HG03135 (cell line): ENCODE data around the gene IL6ST.
"Not testable (repeated sequence)": the region's sequence is repeated elsewhere in the genome, so short reads cannot be mapped to it uniquely, and the experiment has no call there.

ENCODE experiments used
- ATAC-seq: cut with Tn5 transposase; IDR thresholded peaks from one replicate; pipeline ENCODE4 v1.9.1; 2021; ENCODE audit warnings: mild to moderate bottlenecking, moderate library complexity; ENCODE audit not compliant: unreplicated experiment

IL6ST gene

DNA sequence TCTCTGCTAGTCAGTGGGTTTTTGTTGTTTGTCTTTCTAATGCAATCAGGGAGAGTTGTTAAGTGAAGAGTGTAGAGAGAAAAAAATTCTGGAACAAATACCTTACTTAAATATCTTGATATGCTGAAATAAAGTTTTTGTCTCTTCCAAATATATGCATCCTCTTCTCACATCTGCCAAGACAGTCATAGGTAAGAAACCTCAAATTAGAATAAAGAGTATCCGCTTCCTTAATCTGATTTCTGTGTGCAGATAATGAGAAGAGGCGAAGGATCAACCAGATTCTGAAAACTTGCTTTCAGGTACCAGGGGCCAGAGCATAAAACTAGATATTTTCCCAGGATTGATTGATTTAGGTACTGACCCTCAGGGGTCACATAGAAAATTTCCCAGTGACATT lies 11.3 kb upstream of the IL6ST start:
- ATAC-seq: no peak

DNA sequence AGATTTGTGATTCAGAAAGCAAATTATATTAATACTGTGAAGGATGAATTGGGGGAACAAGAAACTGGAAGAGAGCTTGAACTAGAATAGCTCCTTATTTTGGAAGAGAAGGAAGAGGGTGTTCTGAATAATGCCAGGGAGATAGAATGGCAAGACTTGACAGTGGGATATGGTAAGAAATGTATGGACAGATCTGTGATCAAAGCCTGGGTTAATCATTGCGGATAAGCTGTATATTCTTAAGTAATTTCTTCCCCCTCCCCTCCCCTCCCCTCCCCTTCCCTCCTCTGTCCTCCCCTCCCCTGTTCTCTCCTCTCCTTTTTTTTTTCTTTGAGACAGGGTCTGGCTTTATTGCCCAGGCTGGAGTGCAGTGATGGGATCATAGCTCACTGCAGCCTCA lies 10.1 kb upstream of the IL6ST start:
- no peak for ATAC-seq

DNA sequence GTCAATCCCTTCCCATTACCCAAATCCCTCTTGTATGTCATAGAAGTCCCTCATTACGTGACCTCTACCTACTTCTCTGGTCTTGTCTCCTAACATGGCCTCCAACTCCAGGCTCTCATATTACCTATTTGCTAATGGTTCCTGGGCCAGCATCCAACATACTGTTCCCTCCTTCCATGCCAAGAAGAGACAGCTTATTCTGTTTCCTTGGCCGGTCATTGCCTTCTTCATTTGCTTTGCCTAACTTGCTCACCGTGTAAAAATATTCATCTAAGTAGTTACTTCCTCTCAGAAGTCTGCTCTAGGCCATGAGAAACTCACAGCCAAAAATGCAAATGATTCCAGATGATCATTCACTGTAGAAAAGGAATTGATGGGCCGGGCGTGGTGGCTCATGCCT lies 8.9 kb upstream of the IL6ST start:
- ATAC-seq: no peak

DNA sequence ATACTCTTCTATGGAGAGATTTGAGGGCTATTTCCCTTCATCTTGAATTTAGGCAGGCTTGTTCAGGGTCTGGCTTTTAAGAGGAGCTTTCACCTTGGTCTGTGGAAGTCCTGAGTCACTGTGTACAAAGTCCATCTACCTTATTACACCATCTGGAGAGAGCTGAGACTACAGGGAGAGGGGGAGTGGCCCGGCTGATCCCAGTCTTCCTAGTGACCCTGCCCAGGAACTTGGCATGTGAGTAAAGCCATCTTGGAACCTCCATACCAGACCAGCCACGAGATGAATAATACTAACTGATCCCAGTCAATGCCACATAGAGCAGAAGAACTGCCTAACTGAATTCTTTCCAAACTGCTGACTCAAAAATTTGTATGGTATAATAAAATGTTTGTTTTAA lies 8.4 kb upstream of the IL6ST start:
- no peak for ATAC-seq

DNA sequence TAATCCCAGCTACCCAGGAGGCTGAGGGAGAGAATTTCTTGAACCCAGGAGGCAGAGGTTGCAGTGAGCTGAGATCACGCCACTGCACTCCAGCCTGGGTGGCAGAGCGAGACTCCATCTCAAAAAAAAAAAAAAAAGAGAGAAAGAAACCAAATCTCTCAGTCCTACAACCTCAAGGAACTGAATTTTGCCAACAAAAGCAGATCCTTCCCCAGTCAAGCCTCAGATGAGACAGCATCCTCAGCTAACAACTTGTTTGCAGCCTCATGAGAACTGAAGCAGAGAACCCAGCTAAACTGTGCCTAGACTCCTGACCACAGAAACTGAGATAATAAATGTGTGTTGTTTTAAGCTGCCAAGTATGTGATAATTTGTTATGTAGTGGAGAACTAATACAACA lies 7.5 kb upstream of the IL6ST start:
- ATAC-seq: no peak

DNA sequence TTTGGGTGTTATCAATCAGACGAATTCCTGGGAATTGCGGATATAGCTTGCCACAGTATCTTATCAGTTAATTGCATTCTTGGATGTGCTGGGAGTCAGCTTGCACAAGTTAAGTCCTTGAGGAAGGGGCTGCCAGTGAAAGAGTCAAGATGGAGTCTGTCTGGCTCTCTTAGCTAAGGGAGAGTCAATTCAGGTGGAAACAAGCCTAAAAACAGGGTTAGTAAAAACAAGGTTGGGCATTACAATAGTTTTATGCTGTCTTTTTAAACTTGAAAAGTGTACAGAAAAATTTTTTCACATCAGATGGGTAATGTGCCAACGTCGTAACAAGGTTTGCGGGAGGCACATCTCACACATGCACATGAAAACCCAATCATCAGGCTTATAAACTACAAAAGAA lies 5.5 kb upstream of the IL6ST start:
- ATAC-seq: not testable (repeated sequence)

DNA sequence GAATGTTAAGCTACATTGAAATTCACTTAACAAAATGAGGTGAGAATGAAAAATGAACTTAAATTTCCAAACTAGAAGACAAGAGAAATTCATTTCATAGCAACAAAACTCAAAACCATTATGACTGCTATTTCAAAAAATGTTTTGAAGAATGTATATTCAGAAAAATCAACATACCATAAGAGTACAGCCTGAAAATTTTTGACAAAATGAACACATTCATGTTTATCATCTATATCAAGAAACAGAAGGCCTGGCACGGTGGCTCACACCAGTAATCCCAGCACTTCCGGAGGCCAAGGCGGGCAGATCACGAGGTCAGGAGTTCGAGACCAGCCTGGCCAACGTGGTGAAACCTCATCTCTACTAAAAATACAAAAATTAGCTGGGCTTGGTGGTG lies 4.2 kb upstream of the IL6ST start:
- ATAC-seq: no peak

DNA sequence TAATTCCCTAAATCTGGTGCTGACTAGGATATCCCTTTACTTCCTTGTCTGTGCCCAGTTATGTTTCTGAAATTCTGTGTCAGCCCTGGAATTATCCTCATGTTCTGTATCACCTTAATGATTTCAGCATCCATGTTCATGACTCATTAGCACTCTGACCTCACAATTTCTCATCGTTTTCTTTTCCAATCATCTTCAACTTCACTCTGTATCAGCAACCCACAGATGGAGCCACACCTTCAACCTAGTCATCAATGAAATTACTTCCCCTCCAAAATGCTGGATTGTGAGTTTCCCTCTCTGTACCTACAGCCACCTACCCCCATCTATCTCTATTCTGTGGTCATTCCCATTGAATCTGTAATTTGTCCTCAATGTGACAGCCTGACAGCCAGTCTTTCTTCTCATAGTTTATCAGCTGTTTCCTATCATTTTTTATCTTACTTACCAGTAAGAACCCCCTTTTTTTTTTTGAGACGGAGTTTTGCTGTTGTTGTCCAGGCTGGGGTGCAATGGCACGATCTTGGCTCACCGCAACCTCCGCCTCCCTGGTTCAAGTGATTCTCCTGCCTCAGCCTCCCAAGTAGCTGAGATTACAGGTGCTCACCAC lies 3.1 kb upstream of the IL6ST start:
- no peak for ATAC-seq

DNA sequence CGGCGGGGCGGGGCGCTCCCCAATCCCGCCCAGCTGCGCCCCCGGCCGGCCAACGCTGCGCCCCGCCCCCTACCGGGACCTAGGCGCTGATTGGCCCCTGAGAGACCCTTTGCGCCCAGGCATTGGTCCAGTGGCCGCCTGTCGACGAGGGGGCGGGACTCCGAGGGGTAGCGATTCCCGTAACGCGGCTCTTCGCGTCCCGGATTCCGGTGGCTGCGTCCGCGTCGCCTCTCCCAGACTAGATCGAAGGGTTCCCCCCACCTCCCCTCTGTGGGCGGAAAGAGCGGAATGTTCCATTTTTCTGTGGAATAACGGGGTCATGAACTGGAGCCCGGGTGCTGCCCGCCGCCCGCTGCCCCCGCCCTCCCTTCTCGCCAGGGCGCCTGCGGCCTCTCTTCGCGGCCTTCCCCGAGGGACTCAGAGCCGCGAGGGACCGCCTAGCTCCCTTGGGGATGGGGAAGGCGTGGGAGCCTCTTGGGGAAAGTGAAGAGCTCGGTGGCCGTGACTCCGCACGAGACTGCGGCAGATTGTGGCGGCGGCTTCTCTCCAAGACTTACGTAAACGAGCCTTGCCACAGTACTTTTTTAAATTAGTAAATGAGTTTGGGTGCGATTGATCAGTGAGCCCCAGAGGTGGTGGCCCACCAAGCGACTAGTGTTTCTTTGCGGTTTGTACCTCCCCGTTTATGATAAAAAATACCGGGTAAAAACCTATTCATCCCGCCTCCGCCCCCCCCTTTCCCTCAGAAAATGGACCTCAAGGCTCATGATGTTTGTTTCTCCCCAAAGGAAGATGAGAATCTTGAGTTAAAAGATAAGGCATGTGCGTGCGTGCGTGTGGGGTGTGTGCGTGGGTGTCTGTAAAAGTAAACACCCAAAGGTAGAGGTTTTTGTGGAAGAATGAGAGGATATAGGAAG lies 493 bp upstream of the IL6ST start:
- ATAC-seq: peak; percentile 95

DNA sequence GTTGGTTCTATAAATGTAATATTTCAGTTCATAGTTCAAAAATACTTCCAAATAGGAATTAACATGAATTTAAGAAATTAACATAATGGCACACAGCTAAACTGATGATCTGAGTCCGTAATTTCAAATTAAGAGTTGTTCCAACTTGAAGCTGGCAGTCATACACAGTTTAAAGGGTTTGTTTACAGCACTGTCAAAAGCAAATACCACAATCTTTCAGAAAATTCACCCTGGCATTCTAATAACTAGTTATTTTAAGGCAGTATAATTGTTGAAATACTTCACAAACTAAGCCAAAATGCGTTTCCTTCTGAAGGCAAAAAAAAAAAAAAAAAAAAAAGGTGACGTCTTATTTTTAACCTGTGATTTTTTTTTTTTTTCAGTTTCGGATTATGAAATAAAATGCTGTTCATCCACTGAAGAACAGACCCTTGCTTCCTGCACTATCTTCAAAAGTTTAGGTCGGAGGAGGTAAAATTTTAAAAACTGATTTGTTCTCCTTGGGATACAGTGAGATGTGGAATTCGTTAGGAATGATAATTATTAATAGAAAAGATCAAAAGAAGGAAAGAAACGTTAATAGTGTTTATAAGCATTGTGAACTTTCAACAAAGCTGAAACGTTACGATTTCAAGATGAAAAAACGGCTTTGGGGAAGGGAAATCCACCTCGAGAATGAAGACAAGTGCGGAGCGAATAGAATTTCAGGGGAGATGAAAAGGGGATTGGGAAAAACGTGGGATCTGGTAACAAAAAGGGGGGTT lies 850 bp downstream of the IL6ST start:
- no peak for ATAC-seq

DNA sequence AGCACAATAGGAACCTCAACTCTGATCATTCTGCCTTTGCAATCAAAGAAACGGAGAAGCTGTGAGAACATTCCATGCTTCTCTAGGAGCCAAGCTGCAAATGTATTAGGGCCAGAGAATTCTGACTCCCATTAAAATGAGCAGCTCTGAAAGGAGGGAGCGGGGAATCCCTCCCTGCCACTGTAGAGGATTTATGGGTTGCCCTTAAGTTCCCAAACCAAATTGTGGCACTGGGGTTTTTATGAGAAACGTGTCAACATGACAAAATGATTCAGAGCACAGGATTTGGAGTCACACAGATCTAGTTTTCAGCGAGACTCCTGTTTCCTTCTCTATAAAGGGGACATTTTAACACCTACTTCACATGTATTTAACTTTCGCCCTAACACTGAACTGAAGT lies 1.8 kb downstream of the IL6ST start:
- ATAC-seq: no peak

DNA sequence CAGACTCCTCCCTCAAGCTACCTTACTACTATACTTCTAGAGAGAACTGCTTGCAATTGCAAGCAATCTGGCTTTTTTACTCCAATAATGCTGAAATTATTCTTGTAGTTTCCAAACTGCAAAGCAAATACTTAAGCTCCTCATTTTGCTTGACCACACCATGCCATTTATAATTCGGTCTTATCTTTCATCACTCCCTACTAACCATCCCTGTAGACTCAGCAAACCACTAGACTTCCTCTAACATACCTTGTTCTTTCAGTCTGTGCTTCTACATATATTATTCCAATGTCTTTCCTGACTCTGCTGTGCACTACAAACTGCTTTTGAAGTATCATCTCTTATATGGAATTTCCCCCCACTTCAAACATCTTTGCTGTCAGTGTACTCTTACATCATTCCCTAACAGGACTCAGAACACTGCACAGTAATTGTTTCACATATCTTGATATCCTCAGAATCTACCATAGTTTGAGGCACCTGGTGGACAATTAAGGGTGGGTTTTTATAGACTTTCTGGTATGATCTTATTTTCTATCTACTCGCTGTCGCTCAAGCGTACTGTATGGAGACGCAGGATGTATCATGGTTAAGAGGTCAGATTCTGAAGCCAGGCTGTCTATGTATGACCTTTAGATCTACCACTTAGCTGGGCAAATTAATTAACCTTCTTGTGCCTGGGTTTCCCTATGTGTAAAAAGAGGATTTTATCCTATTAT lies 2.8 kb downstream of the IL6ST start:
- no peak for ATAC-seq

DNA sequence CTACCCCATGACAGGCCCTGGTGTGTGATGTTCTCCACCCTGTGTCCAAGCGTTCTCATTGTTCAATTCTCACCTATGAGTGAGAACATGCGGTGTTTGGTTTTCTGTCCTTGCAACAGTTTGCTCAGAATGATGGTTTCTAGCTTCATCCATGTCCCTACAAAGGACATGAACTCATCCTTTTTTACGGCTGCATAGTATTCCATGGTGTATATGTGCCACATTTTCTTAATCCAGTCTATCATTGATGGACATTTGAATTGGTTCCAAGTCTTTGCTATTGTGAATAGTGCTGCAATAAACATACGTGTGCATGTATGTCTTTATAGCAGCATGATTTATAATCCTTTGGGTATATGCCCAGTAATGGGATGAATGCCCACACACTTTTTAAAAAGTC lies 3.9 kb downstream of the IL6ST start:
- not testable (repeated sequence) for ATAC-seq

DNA sequence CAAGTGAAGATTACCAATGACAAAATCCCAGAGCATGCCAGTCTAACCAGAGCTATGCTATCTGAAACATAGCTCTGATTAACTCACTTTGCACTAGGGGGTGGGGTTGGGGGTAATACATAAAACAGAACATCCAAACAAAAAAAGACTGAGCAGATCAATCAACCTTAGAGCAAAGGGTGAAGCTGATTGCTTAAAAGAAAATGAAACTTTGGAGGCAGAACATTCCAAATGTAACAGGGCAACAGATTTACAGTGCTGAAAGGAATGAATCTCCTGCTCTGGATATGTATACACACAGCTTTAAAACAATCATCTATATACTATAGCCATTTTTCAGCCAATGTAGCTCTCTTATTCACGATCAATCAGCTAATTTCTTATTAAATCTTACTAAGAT lies 4.9 kb downstream of the IL6ST start:
- ATAC-seq: no peak

DNA sequence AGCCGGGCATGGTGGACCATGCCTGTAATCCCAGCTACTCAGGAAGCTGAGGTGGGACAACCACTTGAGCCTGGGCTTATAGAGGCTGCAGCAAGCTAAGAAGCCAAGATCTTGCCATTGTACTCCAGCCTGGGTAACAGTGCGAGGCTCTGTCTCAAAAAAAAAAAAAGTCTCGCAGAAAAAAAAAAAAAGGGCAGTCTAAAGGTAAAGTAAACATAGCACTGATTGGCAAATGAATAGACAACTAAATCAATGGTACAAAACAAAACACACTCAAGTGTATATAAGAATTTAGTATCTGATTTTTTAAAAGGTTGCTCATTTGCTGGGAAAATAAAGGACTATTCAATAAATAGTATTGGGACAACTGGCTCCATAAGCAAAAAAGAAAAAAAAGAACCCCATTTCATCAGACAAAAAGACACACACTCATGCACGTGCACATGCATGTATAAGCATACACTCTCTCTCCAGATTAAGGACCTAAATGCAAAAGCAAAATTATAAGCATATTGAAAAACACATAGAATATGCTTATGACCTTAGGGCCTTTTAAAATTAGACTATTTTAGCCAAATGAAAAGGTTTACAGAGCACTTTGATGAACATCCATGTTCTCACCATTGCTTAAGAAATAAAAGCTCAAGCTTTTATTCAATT lies 5.7 kb downstream of the IL6ST start:
- ATAC-seq: no peak

DNA sequence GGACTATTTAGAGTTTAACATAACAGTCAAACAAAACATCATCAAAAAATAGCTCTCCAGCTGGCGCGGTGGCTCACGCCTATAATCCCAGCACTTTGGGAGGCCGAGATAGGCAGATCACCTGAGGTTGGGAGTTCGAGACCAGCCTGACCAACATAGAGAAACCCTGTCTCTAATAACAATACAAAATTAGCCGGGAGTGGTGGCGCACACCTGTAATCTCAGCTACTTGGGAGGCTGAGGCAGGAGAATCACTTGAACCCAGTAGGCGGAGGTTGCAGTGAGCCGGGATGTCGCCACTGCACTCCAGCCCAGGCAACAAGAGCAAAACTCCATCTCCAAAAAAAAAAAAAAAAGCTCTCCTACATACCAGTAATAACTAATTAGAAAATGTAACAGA lies 6.3 kb downstream of the IL6ST start:
- ATAC-seq: not testable (repeated sequence)

DNA sequence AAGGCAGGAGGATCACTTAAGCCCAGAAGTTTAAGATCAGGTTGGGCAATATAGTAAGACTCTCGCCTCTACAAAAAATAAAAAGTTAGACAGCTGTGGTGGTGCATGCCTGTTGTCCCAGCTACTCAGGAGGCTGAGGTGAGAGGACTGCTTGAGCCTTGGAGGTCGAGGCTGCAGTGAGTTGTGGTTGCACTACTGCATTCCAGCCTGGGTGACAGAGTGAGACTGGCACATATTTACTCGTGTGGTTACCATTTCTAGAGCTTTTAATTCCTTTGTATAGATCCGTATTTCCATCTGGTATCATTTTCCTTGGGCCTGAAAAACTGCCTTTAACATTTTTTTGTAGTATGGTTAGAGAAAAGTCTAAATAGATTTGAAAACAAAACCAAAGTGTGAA lies 7.8 kb downstream of the IL6ST start:
- ATAC-seq: no peak

DNA sequence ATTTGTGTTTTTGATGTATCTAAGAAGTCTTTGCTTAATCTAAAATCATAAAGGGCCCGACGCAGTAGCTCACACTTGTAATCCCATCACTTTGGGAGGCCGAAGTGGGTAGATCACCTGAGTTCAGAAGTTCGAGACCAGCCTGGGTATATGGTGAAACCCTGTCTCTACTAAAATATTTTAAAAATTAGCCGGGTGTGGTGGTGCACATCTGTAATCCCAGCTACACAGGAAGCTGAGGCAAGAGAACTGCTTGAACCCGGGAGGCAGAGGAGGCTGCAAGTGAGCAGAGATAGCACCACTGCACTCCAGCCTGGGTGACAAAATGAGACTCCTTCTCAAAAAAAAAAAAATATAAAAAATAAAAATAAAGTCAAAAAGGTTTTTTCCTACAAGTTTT lies 9.6 kb downstream of the IL6ST start:
- no peak for ATAC-seq

DNA sequence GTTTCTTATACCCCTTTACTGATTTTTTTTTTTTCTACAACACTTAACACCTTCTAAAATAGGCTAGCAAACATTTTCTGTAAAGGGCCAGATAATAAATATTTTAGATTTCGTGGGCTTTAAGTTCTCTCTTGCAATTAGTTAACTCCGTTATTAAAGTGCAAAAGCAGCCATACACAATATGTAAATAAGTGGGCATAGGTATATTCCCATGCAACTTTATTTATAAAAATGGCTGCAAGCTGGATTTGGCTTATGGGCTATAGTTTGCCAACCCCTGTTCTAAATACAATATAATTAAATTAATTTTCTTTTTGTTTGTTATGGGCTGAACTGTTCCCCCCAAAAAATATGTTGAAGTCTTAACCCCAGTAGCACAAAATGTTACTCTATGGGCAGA lies 10.8 kb downstream of the IL6ST start:
- ATAC-seq: no peak

DNA sequence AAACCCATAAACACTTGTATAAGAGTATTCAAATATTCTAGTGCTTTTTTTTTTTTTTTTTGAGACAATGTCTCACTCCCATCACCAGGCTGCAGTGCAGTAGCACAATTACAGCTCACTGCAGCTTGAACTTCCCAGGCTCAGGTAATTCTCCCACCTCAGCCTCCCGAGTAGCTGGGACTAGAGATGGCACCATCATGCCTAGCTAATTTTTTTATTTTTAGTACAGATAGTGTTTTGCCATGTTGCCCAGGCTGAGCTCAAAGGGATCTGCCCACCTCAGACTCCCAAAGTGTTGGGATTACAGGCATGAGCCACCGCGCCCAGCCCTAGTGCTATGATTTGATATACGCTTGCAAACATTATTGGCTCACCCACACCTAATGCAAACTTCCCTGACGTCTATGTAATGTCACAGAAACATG lies 11.8 kb downstream of the IL6ST start:
- ATAC-seq: no peak

DNA sequence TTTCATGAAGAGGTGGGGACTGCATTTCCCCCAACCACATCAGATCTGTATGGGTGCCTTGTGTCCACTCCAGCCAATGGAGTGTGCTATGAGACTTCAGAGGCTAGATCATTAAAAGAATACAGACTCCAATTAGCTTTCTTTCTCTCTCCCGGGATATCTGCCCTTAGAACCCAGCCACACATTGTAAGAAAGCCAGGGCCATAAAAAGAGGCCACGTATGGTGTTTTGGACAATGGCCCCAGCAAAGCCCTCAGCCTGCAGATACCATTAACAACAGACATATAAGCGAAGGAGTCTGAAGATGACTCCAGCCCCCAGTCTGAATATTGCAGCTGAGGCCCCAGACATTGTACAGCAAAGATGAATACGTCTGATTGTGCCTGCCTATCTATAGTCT lies 21.5 kb downstream of the IL6ST start:
- no peak for ATAC-seq
